ENCODE data around the gene SMIM38. TPM values are rescaled to one million over a fixed set of nuclear protein-coding genes. Genes with fewer than 3 reads are reported as not detected.

The SMIM38 gene
- total RNA-seq, 1 donor from 2014 or later = 0.32 TPM

- Mint-ChIP-seq H3K9me3 (ENCODE audit: unreplicated experiment) (peaks cover 7% of the 10 kb centered on the region), H3K36me3 (ENCODE audit: unreplicated experiment) (peaks cover 12% of the 10 kb centered on the region), H3K27me3 (ENCODE audit: unreplicated experiment) (peaks cover 8% of the 10 kb centered on the region), H3K4me3 (ENCODE audit: unreplicated experiment) (no peak overlapping the region), H3K27ac (ENCODE audit: unreplicated experiment) (peak overlapping the region; percentile 17), H3K4me1 (ENCODE audit: low read depth, unreplicated experiment) (peaks cover 8% of the 10 kb centered on the region)
- no peak for TF ChIP-seq CTCF (IDR thresholded peaks at IDR 0.05; ENCODE audit: partially characterized antibody, unreplicated experiment)
- no peak for DNase-seq
Measured at GRCh38 chr11:69200331-69201065, 44.8 kb downstream of the SMIM38 start.

GRCh38 chr11:69201066-69201365, 45.3 kb downstream of the SMIM38 start:
- Mint-ChIP-seq H3K27ac (ENCODE audit: unreplicated experiment) (peak overlapping the region; percentile 17), H3K4me1 (ENCODE audit: low read depth, unreplicated experiment) (peaks cover 8% of the 10 kb centered on the region), H3K27me3 (ENCODE audit: unreplicated experiment) (peaks cover 8% of the 10 kb centered on the region), H3K9me3 (ENCODE audit: unreplicated experiment) (peaks cover 7% of the 10 kb centered on the region), H3K4me3 (ENCODE audit: unreplicated experiment) (no peak overlapping the region), H3K36me3 (ENCODE audit: unreplicated experiment) (peaks cover 12% of the 10 kb centered on the region)
- DNase-seq = no peak
- no peak for TF ChIP-seq CTCF (IDR thresholded peaks at IDR 0.05; ENCODE audit: partially characterized antibody, unreplicated experiment)

GRCh38 chr11:69201764-69202370, 46.1 kb downstream of the SMIM38 start:
- Mint-ChIP-seq H3K4me1 (ENCODE audit: low read depth, unreplicated experiment) (peaks cover 8% of the 10 kb centered on the region), H3K9me3 (ENCODE audit: unreplicated experiment) (peaks cover 7% of the 10 kb centered on the region), H3K27ac (ENCODE audit: unreplicated experiment) (no peak overlapping the region), H3K36me3 (ENCODE audit: unreplicated experiment) (peaks cover 14% of the 10 kb centered on the region), H3K27me3 (ENCODE audit: unreplicated experiment) (peaks cover 8% of the 10 kb centered on the region), H3K4me3 (ENCODE audit: unreplicated experiment) (no peak overlapping the region)
- DNase-seq = no peak
- no peak for TF ChIP-seq CTCF (IDR thresholded peaks at IDR 0.05; ENCODE audit: partially characterized antibody, unreplicated experiment)

GRCh38 chr11:69202511-69203221, 46.9 kb downstream of the SMIM38 start:
- no peak for DNase-seq
- Mint-ChIP-seq H3K27me3 (ENCODE audit: unreplicated experiment) (peaks cover 12% of the 10 kb centered on the region), H3K9me3 (ENCODE audit: unreplicated experiment) (peaks cover 7% of the 10 kb centered on the region), H3K4me3 (ENCODE audit: unreplicated experiment) (no peak overlapping the region), H3K27ac (ENCODE audit: unreplicated experiment) (no peak overlapping the region), H3K4me1 (ENCODE audit: low read depth, unreplicated experiment) (peaks cover 8% of the 10 kb centered on the region), H3K36me3 (ENCODE audit: unreplicated experiment) (peaks cover 17% of the 10 kb centered on the region)
- TF ChIP-seq CTCF (IDR thresholded peaks at IDR 0.05; ENCODE audit: partially characterized antibody, unreplicated experiment) = no peak

- H3K27me3 Mint-ChIP-seq (ENCODE audit: unreplicated experiment) = peaks cover 12% of the 10 kb centered on the region
- H3K27ac Mint-ChIP-seq (ENCODE audit: unreplicated experiment) = peak overlapping the region; percentile 33
- TF ChIP-seq CTCF (IDR thresholded peaks at IDR 0.05; ENCODE audit: partially characterized antibody, unreplicated experiment) = no peak
- peaks cover 17% of the 10 kb centered on the region for H3K36me3 Mint-ChIP-seq (ENCODE audit: unreplicated experiment)
- H3K4me1 Mint-ChIP-seq (ENCODE audit: low read depth, unreplicated experiment) = peaks cover 8% of the 10 kb centered on the region
- H3K9me3 Mint-ChIP-seq (ENCODE audit: unreplicated experiment) = peaks cover 7% of the 10 kb centered on the region
- DNase-seq = no peak
- no peak overlapping the region for H3K4me3 Mint-ChIP-seq (ENCODE audit: unreplicated experiment)
Measured at GRCh38 chr11:69203381-69203780, 47.6 kb downstream of the SMIM38 start.

Data from glutamatergic neuron (in vitro differentiated cells).